OCI-M2 (cell line): ENCODE measurements around the gene SPOCK1.

Experiments
- DNase-seq: peaks from one replicate; lab custom pipeline; 2025; ENCODE audit not compliant: unreplicated experiment; lab: John Stamatoyannopoulos, UW

Gene SPOCK1

GRCh38 chr5:137303509-137303908 is 195.6 kb downstream of the SPOCK1 start:
- DNase-seq = no peak

GRCh38 chr5:137300411-137301240 is 198.5 kb downstream of the SPOCK1 start:
- no peak for DNase-seq

DNA sequence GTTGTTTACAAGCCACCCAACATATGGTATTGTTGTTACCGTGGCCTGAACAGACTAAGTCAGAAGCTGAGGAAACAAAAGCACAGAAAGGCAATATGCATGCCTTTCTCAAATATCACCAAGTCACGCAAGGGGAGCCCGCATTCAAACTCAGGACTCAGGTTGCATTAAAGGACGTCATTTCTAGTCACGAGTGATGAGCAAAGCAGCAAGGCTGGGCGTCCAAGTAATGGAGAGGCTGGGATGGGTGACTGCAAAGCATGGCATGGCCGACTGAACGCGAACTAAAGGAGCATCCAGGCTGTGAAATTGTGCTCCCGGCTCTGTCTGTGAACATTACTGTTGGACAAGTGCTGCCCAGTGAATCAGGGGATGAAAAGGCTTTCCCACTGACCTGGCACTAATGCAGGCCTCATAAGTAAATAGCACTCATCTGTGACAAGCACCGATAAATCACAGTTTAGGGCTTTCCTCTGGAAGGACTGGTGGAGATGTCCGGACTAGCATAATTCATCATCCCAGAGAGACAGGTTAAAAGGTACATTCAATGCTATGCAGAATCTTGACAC is 202.8 kb downstream of the SPOCK1 start:
- DNase-seq = no peak

DNA sequence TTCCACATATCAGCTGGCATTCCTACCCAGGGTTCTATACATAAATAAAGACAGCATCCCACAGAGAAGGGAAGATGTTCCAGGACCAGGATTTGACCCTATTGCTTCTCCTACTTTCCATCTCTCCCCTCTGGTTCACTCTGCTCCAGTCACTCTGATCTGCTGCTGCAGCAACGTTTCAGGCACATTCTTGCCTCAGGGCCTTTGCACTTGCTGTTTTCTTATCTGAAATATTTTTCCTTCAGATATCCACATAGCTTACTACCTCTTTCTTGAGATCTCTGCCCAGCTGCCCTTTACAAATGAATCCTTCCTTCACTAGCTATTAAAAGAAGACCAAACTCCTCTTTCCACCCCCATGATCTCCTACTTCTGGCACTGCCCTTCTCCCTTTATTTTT is 204.5 kb downstream of the SPOCK1 start:
- DNase-seq = no peak

GRCh38 chr5:137292461-137293027 is 206.6 kb downstream of the SPOCK1 start:
- no peak for DNase-seq

- DNase-seq = no peak
These were observed 207.7 kb downstream of the SPOCK1 start for GRCh38 chr5:137291436-137291835.

- DNase-seq = no peak
These were observed 208.1 kb downstream of the SPOCK1 start for GRCh38 chr5:137291031-137291430.

- DNase-seq = no peak
These were observed 208.8 kb downstream of the SPOCK1 start for GRCh38 chr5:137290373-137290772.

- DNase-seq = no peak
These were observed 209.3 kb downstream of the SPOCK1 start for GRCh38 chr5:137289856-137290255.

DNA sequence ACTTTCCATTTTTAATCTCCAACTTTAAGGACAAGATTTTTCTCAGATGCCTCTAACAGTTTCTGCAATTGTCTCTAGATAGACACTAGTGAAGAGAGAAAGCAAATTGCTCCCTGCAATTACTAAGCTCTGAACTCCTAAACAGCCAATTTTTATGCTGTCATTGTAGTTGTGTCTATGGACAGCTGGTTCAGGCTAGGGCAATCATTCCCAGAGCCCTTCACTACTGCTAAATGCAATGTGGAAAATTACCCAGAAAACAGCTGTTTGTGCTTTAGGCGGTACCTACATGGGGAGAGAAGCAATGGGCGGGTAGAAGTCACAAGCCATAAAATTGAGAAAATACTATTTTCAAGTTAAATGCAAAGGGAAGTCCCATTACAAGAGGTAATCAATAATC is 211.6 kb downstream of the SPOCK1 start:
- DNase-seq = no peak

GRCh38 chr5:137286025-137286610 is 213.0 kb downstream of the SPOCK1 start:
- no peak for DNase-seq

GRCh38 chr5:137283801-137284200 is 215.3 kb downstream of the SPOCK1 start:
- no peak for DNase-seq

DNA sequence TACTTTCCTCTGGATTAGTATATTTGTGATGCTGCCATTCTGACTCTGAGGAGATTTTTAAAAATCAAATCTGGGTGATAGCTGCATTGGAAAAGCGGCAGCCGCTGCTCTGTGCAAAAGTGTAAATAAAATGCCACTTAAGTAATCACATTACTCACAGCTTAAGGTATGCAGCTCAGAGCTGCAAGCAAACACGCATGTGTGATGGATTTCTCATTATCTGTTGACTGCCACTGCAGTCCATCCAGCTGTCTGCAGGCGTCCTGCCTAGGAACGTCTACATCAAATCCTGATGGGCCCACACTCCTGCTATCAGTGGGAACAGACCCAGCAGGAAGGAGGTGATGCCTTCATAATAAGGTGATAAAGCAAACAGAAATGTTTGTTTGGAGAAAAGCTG is 216.9 kb downstream of the SPOCK1 start:
- no peak for DNase-seq

- DNase-seq = no peak
These were observed 217.9 kb downstream of the SPOCK1 start for GRCh38 chr5:137281201-137281600.

GRCh38 chr5:137280656-137281055 is 218.5 kb downstream of the SPOCK1 start:
- no peak for DNase-seq

GRCh38 chr5:137279521-137280231 is 219.4 kb downstream of the SPOCK1 start:
- DNase-seq = no peak

DNA sequence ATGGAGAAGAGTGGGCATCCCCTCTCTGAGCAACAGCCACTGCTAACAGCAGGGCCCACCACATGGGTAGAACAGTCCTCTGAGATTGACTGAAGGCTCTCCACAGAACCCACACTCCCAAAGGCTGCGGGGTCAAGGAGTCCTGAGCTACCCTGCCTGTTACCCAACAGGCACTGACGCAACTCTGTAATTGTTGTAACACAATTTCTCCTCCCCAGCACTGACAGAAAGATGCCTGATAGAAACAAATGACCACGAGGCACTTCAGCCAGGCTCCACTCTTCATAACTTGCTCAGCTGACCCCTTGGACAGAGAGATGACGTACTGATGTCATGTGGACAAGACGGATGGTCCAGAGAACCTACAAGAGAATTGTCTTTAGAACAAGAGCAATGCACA is 220.7 kb downstream of the SPOCK1 start:
- no peak for DNase-seq

DNA sequence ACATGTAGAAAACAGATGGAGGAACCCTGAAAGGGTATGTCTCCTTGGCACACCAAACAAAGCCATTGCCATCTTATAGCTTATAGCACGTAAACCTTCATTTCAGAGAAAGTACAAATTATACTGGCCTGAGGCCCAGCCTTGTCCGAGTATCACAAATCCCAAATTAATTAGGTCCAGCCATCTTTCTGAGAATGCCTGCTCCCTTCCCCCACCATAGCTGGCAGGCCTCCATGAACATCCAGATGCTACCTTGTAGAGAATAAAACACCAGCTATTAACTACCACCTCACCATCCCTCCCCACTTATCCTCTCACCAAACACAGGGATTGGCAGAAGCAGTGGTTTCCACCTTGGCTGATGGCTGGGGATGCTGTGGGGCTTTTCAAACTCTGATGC is 224.0 kb downstream of the SPOCK1 start:
- no peak for DNase-seq

DNA sequence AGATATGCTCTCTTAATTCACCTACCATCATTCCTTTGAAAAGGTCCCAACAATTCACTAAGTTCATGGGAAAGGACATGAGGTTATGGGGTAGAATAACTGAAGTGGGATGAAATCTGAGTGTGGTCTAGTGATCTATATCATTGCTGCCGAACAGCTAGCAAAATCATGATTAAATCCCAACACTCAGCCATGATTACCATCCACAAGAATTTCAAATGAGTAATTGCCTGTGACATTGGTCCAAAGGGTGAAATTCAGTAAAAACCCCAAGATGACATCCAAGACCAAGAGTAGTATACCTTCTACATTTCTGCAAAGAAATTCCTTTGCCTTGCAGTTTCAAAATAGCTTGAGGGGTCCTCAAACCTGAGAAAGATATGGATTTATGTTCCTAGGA is 225.6 kb downstream of the SPOCK1 start:
- DNase-seq = no peak

DNA sequence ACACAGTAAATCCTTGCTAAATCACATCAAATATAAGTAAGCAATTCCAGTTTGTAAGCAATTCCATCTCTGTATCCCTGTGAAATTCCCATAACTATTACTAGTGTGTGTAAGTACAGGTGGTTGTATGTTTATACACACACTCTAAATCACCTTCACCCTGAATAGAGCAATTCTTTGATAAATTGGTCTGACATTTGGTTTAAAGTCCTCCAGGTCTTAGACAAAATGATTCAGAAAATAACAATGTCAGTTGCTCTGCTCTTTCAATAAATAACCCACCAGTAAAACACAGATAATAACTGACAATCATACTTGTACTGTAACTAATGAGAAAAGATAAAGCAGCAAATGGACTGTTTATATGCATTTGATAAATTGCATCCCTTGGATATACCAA is 226.3 kb downstream of the SPOCK1 start:
- DNase-seq = no peak

- DNase-seq = no peak
These were observed 229.2 kb downstream of the SPOCK1 start for GRCh38 chr5:137269946-137270345.
